WTC11 (cell line): ENCODE results near the gene CENPX. TPM values are rescaled to one million over a fixed set of nuclear protein-coding genes. Genes with fewer than 3 reads are reported as not detected.

Experiments used
- ATAC-seq: fragments of 200-7000 bp; cut with Tn5 transposase; 2 replicates; pipeline ENCODE4 v1.10.0; 2021; ENCODE audit warnings: mild to moderate bottlenecking, moderate library complexity
- CTCF ChIA-PET: fragments of 300-600 bp; sonication (Branson Sonifier 250); formaldehyde crosslinking; loops from one replicate; lab custom pipeline; 2021; ENCODE audit warnings: antibody characterized with exemption; lab: Charles Lee
- POLR2A ChIA-PET: fragments of 350-600 bp; sonication (Branson Sonifier 250); formaldehyde crosslinking; loops from one replicate; lab custom pipeline; 2021; ENCODE audit warnings: antibody characterized with exemption; lab: Charles Lee
- DNase-seq: peaks from one replicate; pipeline ENCODE4 v3.0.0; 2021; ENCODE audit warnings: low spot score
- H3K27ac Mint-ChIP-seq: 2 replicates; pipeline ENCODE4 v1.8.0; 2021; ENCODE audit warnings: mixed read lengths
- H3K27me3 Mint-ChIP-seq: 2 replicates; pipeline ENCODE4 v1.8.0; 2021; ENCODE audit warnings: low read depth, mild to moderate bottlenecking, moderate library complexity, mixed read lengths
- H3K36me3 Mint-ChIP-seq: 2 replicates; pipeline ENCODE4 v1.8.0; 2021; ENCODE audit warnings: mixed read lengths
- H3K4me1 Mint-ChIP-seq: 2 replicates; pipeline ENCODE4 v1.8.0; 2022; ENCODE audit warnings: mixed read lengths
- H3K4me3 Mint-ChIP-seq: 2 replicates; pipeline ENCODE4 v1.8.0; 2021; ENCODE audit warnings: mild to moderate bottlenecking, moderate library complexity, mixed read lengths
- H3K9me3 Mint-ChIP-seq: 2 replicates; pipeline ENCODE4 v1.8.0; 2021; ENCODE audit warnings: mixed read lengths
- AFF4 ChIP-seq: sonication (generic); formaldehyde crosslinking; IDR thresholded peaks from 2 replicates; pipeline ENCODE4 v1.8.1; 2023; ENCODE audit warnings: mild to moderate bottlenecking, missing genetic modification reagents, borderline replicate concordance
- ATF1 ChIP-seq: sonication (generic); formaldehyde crosslinking; IDR thresholded peaks from 2 replicates; pipeline ENCODE4 v1.8.1; 2023; ENCODE audit warnings: mild to moderate bottlenecking, moderate library complexity, missing genetic modification reagents
- CBFB ChIP-seq: sonication (generic); formaldehyde crosslinking; IDR thresholded peaks from 2 replicates; pipeline ENCODE4 v1.8.1; 2022; ENCODE audit warnings: mild to moderate bottlenecking, low read depth, missing genetic modification reagents
- CREB1 ChIP-seq: sonication (generic); formaldehyde crosslinking; IDR thresholded peaks from 2 replicates; pipeline ENCODE4 v1.8.0; 2023; ENCODE audit warnings: mild to moderate bottlenecking, missing genetic modification reagents
- CREM ChIP-seq: sonication (generic); formaldehyde crosslinking; IDR thresholded peaks from 2 replicates; pipeline ENCODE4 v1.8.1; 2022; ENCODE audit warnings: mild to moderate bottlenecking, missing genetic modification reagents, moderate library complexity
- IRF2 ChIP-seq: sonication (generic); formaldehyde crosslinking; IDR thresholded peaks from 2 replicates; pipeline ENCODE4 v1.8.0; 2022; ENCODE audit warnings: low read depth, missing genetic modification reagents, borderline replicate concordance
- NFATC4 ChIP-seq: fragments of 250-450 bp; sonication (Bioruptor Pico); IDR thresholded peaks from 2 replicates; pipeline ENCODE4 v1.9.0; 2021; ENCODE audit warnings: mild to moderate bottlenecking
- RORB ChIP-seq: fragments of 250-450 bp; sonication (Bioruptor Pico); IDR thresholded peaks from 2 replicates; pipeline ENCODE4 v1.9.0; 2021; ENCODE audit warnings: mild to moderate bottlenecking
- SP1 ChIP-seq: sonication (generic); formaldehyde crosslinking; conservative IDR thresholded peaks from 2 replicates; pipeline ENCODE4 v1.8.1; 2022; ENCODE audit warnings: missing genetic modification reagents
- TEAD4 ChIP-seq: sonication (generic); formaldehyde crosslinking; IDR thresholded peaks from 2 replicates; pipeline ENCODE4 v1.8.0; 2022; ENCODE audit warnings: mild to moderate bottlenecking, missing genetic modification reagents
- TP53 ChIP-seq: sonication (generic); formaldehyde crosslinking; IDR thresholded peaks from 2 replicates; pipeline ENCODE4 v1.8.1; 2023; ENCODE audit warnings: mild to moderate bottlenecking, missing genetic modification reagents
- ZBTB21 ChIP-seq: sonication (generic); formaldehyde crosslinking; IDR thresholded peaks from 2 replicates; pipeline ENCODE4 v1.8.1; 2023; ENCODE audit warnings: mild to moderate bottlenecking, missing genetic modification reagents, borderline replicate concordance
- ZNF121 ChIP-seq: sonication (generic); formaldehyde crosslinking; IDR thresholded peaks from 2 replicates; pipeline ENCODE4 v1.8.0; 2023; ENCODE audit warnings: missing genetic modification reagents
- ZNF281 ChIP-seq: sonication (generic); formaldehyde crosslinking; IDR thresholded peaks from 2 replicates; pipeline ENCODE4 v1.8.0; 2023; ENCODE audit warnings: mild to moderate bottlenecking, missing genetic modification reagents
- ZNF423 ChIP-seq: fragments of 250-450 bp; sonication (Bioruptor Pico); IDR thresholded peaks from 2 replicates; pipeline ENCODE4 v2.1.2; 2022; ENCODE audit warnings: mild to moderate bottlenecking, moderate library complexity
- total RNA-seq: library from RNA; stranded (reverse); gene quantifications from 3 replicates; pipeline ENCODE4 v1.2.3, GENCODE V29; 2021
- TF ChIP-seq, protein P1 (sequence below): fragments of 250-450 bp; sonication (Bioruptor Pico); IDR thresholded peaks from 2 replicates; pipeline ENCODE4 v1.8.0; 2021; ENCODE audit warnings: mild to moderate bottlenecking
- TF ChIP-seq, protein P2 (sequence below): sonication (generic); formaldehyde crosslinking; IDR thresholded peaks from 2 replicates; pipeline ENCODE4 v1.8.1; 2023; ENCODE audit warnings: mild to moderate bottlenecking, missing genetic modification reagents
- TF ChIP-seq, protein P3 (sequence below): sonication (generic); formaldehyde crosslinking; IDR thresholded peaks from 2 replicates; pipeline ENCODE4 v1.8.0; 2022; ENCODE audit warnings: mild to moderate bottlenecking, missing genetic modification reagents
- TF ChIP-seq, protein P4 (sequence below): fragments of 250-450 bp; sonication (Bioruptor Pico); IDR thresholded peaks from 2 replicates; pipeline ENCODE4 v1.9.0; 2021; ENCODE audit warnings: mild to moderate bottlenecking

CENPX gene
- total RNA-seq, 1 experiment from 2014 or later, result 121 TPM

DNA sequence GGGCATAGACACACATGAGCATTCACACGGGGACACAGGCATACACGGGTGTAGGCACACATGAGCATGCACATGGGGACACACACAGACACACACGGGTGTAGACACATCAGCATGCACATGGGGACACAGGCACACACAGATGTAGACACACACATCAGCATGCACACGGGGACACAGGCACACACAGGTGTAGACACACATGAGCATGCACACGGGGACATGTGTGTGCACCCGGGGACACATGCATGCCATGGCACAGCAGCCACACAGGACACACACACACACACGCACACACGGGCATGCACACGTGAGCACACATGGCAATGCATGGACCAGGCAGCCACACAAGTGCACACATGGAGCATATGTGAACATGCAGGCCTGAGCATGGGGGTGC lies 20.0 kb upstream of the CENPX start:
- Mint-ChIP-seq H3K4me1 (peaks cover 32% of the 10 kb centered on the region), H3K27ac (no peak overlapping the region), H3K4me3 (no peak overlapping the region), H3K27me3 (peaks cover 10% of the 10 kb centered on the region), H3K9me3 (no peaks in the 10 kb centered on the region), H3K36me3 (peaks cover 8% of the 10 kb centered on the region)
- CTCF ChIA-PET, result interaction anchor here (0.7 to 2.9 kb wide), 4 partner anchors 12 to 64 kb away, joined by 4 to 25 read pairs (median 6); partner anchors contain the start of genes CENPX, LRRC45 and RAC3
- ATAC-seq, result no peak
- DNase-seq, result no peak
- POLR2A ChIA-PET, result interaction anchor here (0.6 kb wide), 1 partner anchor 113 kb away, joined by 3 read pairs; no protein-coding TSS in a partner anchor
- peak; percentile 57; the same call in 1 of the 2 replicates for TF ChIP-seq ZNF121 (CRISPR knock-in tag)
- TF ChIP-seq, protein P1, sequence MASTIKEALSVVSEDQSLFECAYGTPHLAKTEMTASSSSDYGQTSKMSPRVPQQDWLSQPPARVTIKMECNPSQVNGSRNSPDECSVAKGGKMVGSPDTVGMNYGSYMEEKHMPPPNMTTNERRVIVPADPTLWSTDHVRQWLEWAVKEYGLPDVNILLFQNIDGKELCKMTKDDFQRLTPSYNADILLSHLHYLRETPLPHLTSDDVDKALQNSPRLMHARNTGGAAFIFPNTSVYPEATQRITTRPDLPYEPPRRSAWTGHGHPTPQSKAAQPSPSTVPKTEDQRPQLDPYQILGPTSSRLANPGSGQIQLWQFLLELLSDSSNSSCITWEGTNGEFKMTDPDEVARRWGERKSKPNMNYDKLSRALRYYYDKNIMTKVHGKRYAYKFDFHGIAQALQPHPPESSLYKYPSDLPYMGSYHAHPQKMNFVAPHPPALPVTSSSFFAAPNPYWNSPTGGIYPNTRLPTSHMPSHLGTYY (CRISPR knock-in tag), result no peak

DNA sequence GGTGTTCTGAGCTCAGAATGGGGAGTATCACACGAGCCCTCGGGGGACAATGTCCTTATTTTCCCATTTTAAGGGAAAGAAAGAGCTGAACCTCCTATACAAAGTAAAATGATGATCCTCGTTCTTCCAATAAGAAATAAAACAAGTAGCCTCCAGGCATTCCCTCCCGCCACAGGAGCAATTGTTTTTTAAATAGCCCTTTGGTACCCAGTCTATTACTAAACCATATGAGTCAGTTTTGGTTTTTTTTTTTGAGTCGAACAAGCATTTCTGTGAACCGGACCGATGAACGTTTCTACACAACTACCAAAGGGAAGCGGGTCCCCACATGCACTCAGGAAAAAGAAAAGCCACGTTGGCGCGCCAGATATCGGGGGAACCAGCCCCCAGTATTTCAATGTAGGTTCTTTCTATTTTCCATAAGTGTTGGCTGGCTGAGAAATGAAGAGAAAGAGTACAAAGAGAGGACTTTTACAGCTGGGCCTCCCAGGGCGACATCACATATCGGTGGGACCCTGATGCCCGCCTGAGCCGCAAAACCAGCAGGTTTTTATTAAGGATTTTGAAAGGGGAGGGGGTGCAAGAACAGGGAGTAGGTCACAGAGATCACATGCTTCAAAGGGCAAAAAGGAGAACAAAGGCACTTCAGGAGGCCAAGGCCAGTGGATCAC lies 18.6 kb upstream of the CENPX start:
- Mint-ChIP-seq H3K9me3 (no peaks in the 10 kb centered on the region), H3K36me3 (no peaks in the 10 kb centered on the region), H3K4me1 (peaks cover 34% of the 10 kb centered on the region), H3K27ac (peak overlapping the region; percentile 34; the same call in 1 of the 2 replicates), H3K4me3 (no peak overlapping the region), H3K27me3 (peaks cover 10% of the 10 kb centered on the region)
- TF ChIP-seq, protein P2, sequence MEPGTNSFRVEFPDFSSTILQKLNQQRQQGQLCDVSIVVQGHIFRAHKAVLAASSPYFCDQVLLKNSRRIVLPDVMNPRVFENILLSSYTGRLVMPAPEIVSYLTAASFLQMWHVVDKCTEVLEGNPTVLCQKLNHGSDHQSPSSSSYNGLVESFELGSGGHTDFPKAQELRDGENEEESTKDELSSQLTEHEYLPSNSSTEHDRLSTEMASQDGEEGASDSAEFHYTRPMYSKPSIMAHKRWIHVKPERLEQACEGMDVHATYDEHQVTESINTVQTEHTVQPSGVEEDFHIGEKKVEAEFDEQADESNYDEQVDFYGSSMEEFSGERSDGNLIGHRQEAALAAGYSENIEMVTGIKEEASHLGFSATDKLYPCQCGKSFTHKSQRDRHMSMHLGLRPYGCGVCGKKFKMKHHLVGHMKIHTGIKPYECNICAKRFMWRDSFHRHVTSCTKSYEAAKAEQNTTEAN (CRISPR knock-in tag), result no peak
- no peak for TF ChIP-seq TEAD4 (CRISPR knock-in tag)
- no peak for TF ChIP-seq ZBTB21 (CRISPR knock-in tag)
- TF ChIP-seq CREB1 (CRISPR knock-in tag), result no peak
- no peak for TF ChIP-seq AFF4 (CRISPR knock-in tag)
- TF ChIP-seq RORB (CRISPR knock-in tag), result no peak
- no peak for TF ChIP-seq NFATC4 (CRISPR knock-in tag)
- no peak for TF ChIP-seq CBFB (CRISPR knock-in tag)
- no peak for TF ChIP-seq CREM (CRISPR knock-in tag)
- no peak for TF ChIP-seq SP1
- no peak for TF ChIP-seq ATF1 (CRISPR knock-in tag)
- no peak for TF ChIP-seq TP53 (CRISPR knock-in tag)
- no peak for TF ChIP-seq ZNF423
- TF ChIP-seq, protein P3, sequence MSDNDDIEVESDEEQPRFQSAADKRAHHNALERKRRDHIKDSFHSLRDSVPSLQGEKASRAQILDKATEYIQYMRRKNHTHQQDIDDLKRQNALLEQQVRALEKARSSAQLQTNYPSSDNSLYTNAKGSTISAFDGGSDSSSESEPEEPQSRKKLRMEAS, result no peak
- TF ChIP-seq IRF2 (CRISPR knock-in tag), result no peak
- no peak for TF ChIP-seq ZNF281 (CRISPR knock-in tag)
- TF ChIP-seq, protein P4, sequence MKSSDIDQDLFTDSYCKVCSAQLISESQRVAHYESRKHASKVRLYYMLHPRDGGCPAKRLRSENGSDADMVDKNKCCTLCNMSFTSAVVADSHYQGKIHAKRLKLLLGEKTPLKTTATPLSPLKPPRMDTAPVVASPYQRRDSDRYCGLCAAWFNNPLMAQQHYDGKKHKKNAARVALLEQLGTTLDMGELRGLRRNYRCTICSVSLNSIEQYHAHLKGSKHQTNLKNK (CRISPR knock-in tag), result no peak
- ChIA-PET CTCF (interaction anchor here (1.7 to 1.8 kb wide), 2 partner anchors 11 to 63 kb away, joined by 3 to 13 read pairs; no protein-coding TSS in a partner anchor), POLR2A (no interaction called here)
- no peak for DNase-seq
- no peak for ATAC-seq
